ENCODE measurements around the gene CTBS. TPM values are rescaled to one million over a fixed set of nuclear protein-coding genes. Genes with fewer than 3 reads are reported as not detected.
"Not testable (repeated sequence)": the region's sequence is repeated elsewhere in the genome, so short reads cannot be mapped to it uniquely, and the experiment has no call there.

CTBS gene, protein sequence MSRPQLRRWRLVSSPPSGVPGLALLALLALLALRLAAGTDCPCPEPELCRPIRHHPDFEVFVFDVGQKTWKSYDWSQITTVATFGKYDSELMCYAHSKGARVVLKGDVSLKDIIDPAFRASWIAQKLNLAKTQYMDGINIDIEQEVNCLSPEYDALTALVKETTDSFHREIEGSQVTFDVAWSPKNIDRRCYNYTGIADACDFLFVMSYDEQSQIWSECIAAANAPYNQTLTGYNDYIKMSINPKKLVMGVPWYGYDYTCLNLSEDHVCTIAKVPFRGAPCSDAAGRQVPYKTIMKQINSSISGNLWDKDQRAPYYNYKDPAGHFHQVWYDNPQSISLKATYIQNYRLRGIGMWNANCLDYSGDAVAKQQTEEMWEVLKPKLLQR
- total RNA-seq, result 7.0 TPM

DNA sequence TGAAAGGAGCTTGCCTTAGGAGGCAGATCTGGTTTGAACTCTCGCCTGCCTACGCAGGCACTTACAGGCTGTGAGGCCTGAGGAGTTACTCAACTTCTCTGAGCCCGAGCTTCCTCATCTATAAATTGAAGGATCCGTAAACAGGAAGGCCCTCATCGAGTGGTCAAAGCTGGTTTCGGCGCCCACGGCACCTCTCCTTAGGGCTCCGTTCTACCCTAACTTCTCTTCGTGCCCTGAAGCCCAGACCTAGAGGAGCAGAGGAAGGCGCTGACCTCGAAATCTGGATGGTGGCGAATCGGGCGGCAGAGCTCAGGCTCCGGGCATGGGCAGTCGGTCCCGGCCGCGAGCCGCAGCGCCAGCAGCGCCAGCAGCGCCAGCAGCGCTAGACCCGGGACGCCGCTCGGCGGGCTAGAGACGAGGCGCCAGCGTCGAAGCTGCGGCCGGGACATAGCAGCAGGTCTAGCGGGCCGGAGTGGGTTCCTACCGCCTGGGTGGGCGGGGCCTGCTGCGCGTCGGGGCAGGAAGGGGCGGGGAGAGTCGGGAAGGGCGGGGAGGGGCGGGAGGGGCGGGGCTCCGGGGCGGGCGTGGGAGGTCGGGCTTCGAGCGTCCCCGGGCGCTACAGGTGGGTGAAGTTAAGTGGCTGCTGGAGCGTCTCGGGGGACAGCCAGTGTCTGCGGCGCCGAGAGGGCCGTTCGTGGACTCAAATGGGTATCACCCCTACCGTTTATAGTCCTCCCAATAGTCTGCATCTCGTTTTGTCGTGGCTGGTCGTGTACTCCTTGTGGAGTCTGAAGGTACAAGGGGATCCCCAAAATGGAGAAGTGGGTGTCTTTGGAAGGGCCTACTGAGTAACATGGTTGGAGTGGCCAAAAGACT lies at the start of gene CTBS:
TSS of gene CTBS (minus strand) at position 474 of the 876 bp plus-strand sequence. CDS start at position 449, 25 bp downstream.
- DNase-seq (ENCODE audit: low read depth in 2 of 3, low spot score in 2 of 3), result peak; percentile 76 to 93 (median 90)

DNA sequence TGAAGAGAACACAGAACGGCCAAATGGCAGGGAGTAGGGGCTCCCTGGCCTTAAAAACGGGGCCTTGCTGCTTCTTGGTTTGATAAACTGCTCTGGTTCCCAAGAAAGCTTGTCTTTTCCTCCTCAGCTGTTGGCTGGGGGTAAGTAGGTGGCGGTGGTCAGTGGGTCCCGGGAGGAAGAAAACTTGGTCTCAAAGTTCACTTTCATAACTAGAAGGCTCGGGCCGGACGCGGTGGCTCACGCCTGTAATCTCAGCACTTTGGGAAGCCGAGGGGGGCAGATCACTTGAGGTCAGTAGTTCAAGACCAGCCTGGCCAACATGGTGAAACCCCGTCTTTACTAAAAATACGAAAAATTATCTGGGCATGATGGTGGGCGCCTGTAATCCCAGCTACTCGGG lies 47.3 kb upstream of the CTBS start:
- DNase-seq (ENCODE audit: low read depth in 2 of 3, low spot score in 2 of 3), result no peak

GRCh38 chr1:84620720-84621313 lies 46.6 kb upstream of the CTBS start:
- peak; percentile 81 to 84 (median 82) for DNase-seq (ENCODE audit: low read depth in 2 of 3, low spot score in 2 of 3)

DNA sequence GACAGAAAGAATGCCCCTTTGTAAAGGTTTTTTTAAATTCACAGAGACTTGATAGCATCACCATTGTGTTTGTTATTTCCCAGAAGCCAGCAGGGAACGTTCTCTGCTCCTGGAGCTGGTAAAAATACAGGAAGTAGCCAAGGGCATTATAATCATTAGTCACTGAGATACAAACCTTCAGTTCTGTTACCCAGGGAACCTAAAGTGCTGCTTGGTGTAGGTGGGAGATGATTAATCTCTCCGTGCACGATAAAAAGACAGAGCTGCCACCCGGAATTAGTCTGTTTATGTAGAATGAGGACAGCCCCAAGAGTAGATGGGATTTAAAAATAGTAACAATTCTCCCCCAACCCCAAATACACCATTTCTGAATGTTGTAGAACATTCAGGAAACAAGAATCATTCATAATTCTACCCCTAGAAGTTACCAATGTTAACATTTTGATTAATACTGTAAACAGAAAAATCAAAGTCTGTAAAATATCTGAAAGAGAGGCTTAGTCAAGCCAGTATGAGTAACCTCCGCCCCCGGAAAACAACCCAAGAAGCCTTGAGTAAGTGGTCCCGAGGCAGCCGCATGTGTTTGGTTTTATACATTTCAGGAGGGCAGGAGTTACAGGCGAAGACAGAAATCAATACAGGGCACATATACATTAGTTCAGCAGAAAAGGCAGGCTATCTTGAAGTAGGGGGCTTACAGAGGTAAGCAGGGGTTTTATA lies 45.3 kb upstream of the CTBS start:
- DNase-seq (ENCODE audit: low read depth in 2 of 3, low spot score in 2 of 3), result no peak

DNA sequence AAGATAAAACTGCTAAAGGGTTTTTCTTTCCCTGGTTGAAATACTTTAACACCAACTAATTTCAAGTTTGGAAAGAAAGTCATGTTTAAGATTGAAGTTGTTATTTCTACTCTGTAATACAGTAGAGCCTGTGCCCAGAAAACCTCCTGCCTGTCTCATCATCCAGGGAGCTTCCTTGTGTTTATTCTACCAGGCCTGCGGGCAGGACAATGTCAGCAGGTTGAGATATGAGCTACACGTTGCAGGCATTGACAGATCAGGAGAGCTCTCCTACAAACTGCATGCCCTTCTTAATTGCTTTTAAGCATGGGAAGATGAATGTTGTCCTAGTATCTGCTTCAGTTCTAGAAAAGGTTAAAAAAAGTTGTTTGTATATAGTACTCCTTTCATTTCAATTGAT lies 43.1 kb upstream of the CTBS start:
- no peak for DNase-seq (ENCODE audit: low read depth in 2 of 3, low spot score in 2 of 3)

DNA sequence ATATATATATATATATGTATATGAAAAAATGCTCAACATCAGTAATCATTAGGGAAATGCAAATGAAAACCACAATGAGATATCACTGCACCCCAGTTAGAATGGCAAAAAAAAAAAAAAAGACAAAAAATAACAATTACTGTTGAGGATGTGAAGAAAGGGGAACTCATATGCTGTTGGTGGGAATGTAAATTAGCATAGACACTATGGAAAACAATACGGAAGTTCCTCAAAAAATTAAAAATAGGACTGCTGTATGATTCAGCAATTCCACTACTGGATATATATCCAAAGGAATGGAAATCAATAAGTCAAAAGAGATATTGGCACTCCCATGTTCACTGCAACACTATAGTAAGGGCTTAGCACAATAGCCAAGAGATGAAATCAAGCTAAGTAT lies 41.5 kb upstream of the CTBS start:
- DNase-seq (ENCODE audit: low read depth in 2 of 3, low spot score in 2 of 3), result no peak

- no peak for DNase-seq (ENCODE audit: low read depth in 2 of 3, low spot score in 2 of 3)
These were observed 39.6 kb upstream of the CTBS start for GRCh38 chr1:84613887-84614286.

GRCh38 chr1:84613026-84613425 lies 38.8 kb upstream of the CTBS start:
- DNase-seq (ENCODE audit: low read depth in 2 of 3, low spot score in 2 of 3), result no peak

DNA sequence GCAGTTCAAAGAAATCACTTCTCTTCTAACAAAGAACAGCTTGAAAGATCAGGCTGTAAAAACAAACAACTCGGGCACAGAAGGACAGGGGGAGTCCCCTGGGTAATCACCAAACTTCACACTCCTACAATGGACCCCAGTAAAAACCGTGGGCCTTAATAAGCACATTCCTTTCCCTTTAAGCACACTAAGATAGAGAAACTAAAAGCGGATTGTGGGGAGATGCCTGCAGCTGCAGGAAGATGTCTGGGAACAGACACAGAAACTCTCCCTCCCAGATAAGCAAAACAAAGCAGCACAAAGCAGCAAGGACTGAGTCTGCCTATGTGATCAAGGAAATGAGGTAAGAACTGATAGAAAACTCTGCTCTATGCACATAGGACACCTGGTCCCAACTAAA lies 37.6 kb upstream of the CTBS start:
- no peak for DNase-seq (ENCODE audit: low read depth in 2 of 3, low spot score in 2 of 3)

GRCh38 chr1:84611091-84611490 lies 36.9 kb upstream of the CTBS start:
- DNase-seq (ENCODE audit: low read depth in 2 of 3, low spot score in 2 of 3), result no peak

- DNase-seq (ENCODE audit: low read depth in 2 of 3, low spot score in 2 of 3), result no peak
These were observed 32.7 kb upstream of the CTBS start for GRCh38 chr1:84606977-84607376.

GRCh38 chr1:84605157-84605556 lies 30.9 kb upstream of the CTBS start:
- no peak for DNase-seq (ENCODE audit: low read depth in 2 of 3, low spot score in 2 of 3)

- no peak for DNase-seq (ENCODE audit: low read depth in 2 of 3, low spot score in 2 of 3)
These were observed 29.9 kb upstream of the CTBS start for GRCh38 chr1:84603941-84604830.

DNA sequence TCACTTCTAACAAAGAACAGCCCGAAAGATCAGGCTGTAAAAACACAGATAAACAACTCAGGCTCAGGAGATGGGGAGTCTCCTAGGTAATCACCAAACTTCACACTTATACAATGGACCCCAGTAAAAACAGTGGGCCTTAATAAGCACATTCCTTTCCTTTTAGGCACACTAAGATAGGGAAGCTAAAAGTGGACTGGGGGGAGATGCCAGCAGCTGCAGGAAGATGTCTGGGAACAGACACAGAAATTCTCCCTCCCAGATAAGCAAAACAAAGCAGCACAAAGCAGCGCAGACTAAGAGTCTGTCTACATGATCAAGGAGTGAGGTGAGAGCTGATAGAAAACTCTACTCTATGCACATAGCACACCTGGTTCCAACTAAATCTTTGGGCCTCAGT lies 29.0 kb upstream of the CTBS start:
- DNase-seq (ENCODE audit: low read depth in 2 of 3, low spot score in 2 of 3), result no peak

DNA sequence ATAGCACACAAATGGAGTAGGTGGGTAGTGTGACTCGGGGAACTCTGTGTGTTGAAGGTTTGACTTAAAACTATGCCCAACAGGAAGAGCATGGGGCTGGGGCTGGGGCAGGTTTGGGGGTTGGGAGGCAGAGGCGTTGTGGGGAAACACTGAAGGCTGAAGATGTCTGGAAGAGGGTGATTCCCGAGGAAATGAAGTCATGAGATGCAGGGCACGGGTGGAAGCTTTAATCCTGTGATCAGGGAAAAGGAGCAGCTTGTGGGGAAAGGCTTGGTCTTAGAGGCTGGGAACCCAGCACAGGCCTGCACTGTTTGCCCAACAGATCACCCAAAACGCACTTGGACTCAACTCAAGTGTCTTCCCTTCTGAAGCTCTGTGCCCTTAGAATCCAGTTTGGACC lies 26.6 kb upstream of the CTBS start:
- DNase-seq (ENCODE audit: low read depth in 2 of 3, low spot score in 2 of 3), result no peak

- no peak for DNase-seq (ENCODE audit: low read depth in 2 of 3, low spot score in 2 of 3)
These were observed 24.9 kb upstream of the CTBS start for GRCh38 chr1:84598846-84599741.

GRCh38 chr1:84598418-84598817 lies 24.2 kb upstream of the CTBS start:
- no peak for DNase-seq (ENCODE audit: low read depth in 2 of 3, low spot score in 2 of 3)

GRCh38 chr1:84597011-84597410 lies 22.8 kb upstream of the CTBS start:
- no peak for DNase-seq (ENCODE audit: low read depth in 2 of 3, low spot score in 2 of 3)

- not testable (repeated sequence) for DNase-seq (ENCODE audit: low read depth in 2 of 3, low spot score in 2 of 3)
These were observed 20.7 kb upstream of the CTBS start for GRCh38 chr1:84594959-84595358.
